Panc1 (cell line): ENCODE data around the gene MPO. TPM values are rescaled to one million over a fixed set of nuclear protein-coding genes. Genes with fewer than 3 reads are reported as not detected.

Source experiments
- ATAC-seq: fragments of 200-7000 bp; cut with Tn5 transposase; 2 replicates; pipeline ENCODE4 v1.9.1; 2020; ENCODE audit warnings: mild to moderate bottlenecking, moderate library complexity
- BruUV-seq: library from RNA; stranded (reverse); fragments of 400-500 nt; replicated peaks from 2 replicates; lab custom pipeline; 2021; lab: Mats Ljungman, UMichigan
- CTCF ChIA-PET: fragments of 300-600 bp; sonication (Branson Sonifier 250); formaldehyde crosslinking; loops from one replicate; lab custom pipeline; 2022; ENCODE audit warnings: antibody characterized with exemption; lab: Charles Lee
- POLR2A ChIA-PET: fragments of 300-600 bp; sonication (Branson Sonifier 250); formaldehyde crosslinking; loops from one replicate; lab custom pipeline; 2022; ENCODE audit warnings: antibody characterized with exemption; lab: Charles Lee
- DNase-seq: peaks from one replicate; pipeline ENCODE4 v3.0.0-alpha.2; 2010; ENCODE audit warnings: low read depth, low spot score
- H3K27ac ChIP-seq: 2 replicates; pipeline ENCODE4 v1.5.1; 2011; ENCODE audit warnings: mild to moderate bottlenecking, low read length, inconsistent platforms
- H3K27me3 ChIP-seq: fragments of 200-500 bp; sonication (Bioruptor generic); 2 replicates; pipeline ENCODE4 v1.6.0; 2014; ENCODE audit warnings: low read length, inconsistent platforms; ENCODE audit not compliant: control insufficient read depth, insufficient read depth
- H3K36me3 ChIP-seq: fragments of 200-500 bp; sonication (Bioruptor generic); 2 replicates; pipeline ENCODE4 v1.5.1; 2014; ENCODE audit warnings: inconsistent platforms, mild to moderate bottlenecking, low read length, moderate library complexity; ENCODE audit not compliant: control insufficient read depth, insufficient read depth
- H3K4me1 ChIP-seq: 2 replicates; pipeline ENCODE4 v1.5.1; 2011; ENCODE audit warnings: inconsistent platforms, mild to moderate bottlenecking, low read length, moderate library complexity; ENCODE audit not compliant: control insufficient read depth, insufficient read depth
- H3K4me3 ChIP-seq, 2 experiments: 2 replicates each; pipeline ENCODE4 v1.5.1; 2011 to 2012; ENCODE audit warnings: low read depth in 2 of 2, low read length in 2 of 2, mild to moderate bottlenecking in 2 of 2, inconsistent platforms in 1 of 2, moderate library complexity in 1 of 2
- H3K9me3 ChIP-seq: fragments of 200-500 bp; sonication (Bioruptor generic); 2 replicates; pipeline ENCODE4 v1.5.1; 2014; ENCODE audit warnings: low read depth, mild to moderate bottlenecking, inconsistent platforms, low read length, moderate library complexity; ENCODE audit not compliant: control insufficient read depth, insufficient read depth
- CTCF ChIP-seq: fragments of 450-650 bp; IDR thresholded peaks from 2 replicates; pipeline ENCODE4 v1.5.1; 2017; ENCODE audit warnings: mild to moderate bottlenecking
- POLR2AphosphoS5 ChIP-seq: IDR thresholded peaks from 2 replicates; pipeline ENCODE4 v1.6.1; 2012; ENCODE audit warnings: mild to moderate bottlenecking, low read depth, low read length, moderate library complexity
- REST ChIP-seq, 2 experiments: IDR thresholded peaks; 2 replicates each; pipeline ENCODE4 v1.6.1; 2011 to 2012; ENCODE audit warnings: low read depth in 2 of 2, control low read depth in 1 of 2, low read length in 1 of 2, mild to moderate bottlenecking in 1 of 2, moderate library complexity in 1 of 2; ENCODE audit not compliant: insufficient read depth in 1 of 2
- SIN3A ChIP-seq: IDR thresholded peaks from 2 replicates; pipeline ENCODE4 v1.6.1; 2012; ENCODE audit warnings: low read depth, mild to moderate bottlenecking, low read length, moderate library complexity, borderline replicate concordance; ENCODE audit not compliant: insufficient read depth
- TCF7L2 ChIP-seq: IDR thresholded peaks from 2 replicates; pipeline ENCODE4 v1.6.1; 2011; ENCODE audit warnings: mild to moderate bottlenecking, low read depth, low read length, inconsistent platforms
- in situ Hi-C: cut with HindIII; loops from 2 replicates; pipeline ENCODE4 v1.10.0; 2016; ENCODE audit warnings: low sequenced_read_pairs, low pct_unique_long_range_greater_than_20kb
- intact Hi-C: fragments of 100-400 bp; cut with micrococcal nuclease; formaldehyde crosslinking; loops from one replicate; pipeline ENCODE4 v1.10.0; 2022; ENCODE audit not compliant: unreplicated experiment
- total RNA-seq: library from RNA; stranded (reverse); gene quantifications from one replicate; pipeline ENCODE4 v1.2.1, GENCODE V29; 2021; ENCODE audit not compliant: unreplicated experiment

Gene MPO
- total RNA-seq, 1 experiment from 2014 or later: not detected

GRCh38 chr17:58269557-58270291 is 11.0 kb downstream of the MPO start:
- no peak overlapping the region for H3K27ac ChIP-seq
- no peaks in the 10 kb centered on the region for H3K9me3 ChIP-seq
- in situ Hi-C loops (no loop called here), intact Hi-C loops (no loop called here)
- CTCF ChIA-PET: no interaction called here
- TF ChIP-seq SIN3A: no peak
- TF ChIP-seq CTCF: no peak
- no peak for TF ChIP-seq POLR2AphosphoS5
- no peak for TF ChIP-seq REST (IDR thresholded peaks at IDR 0.05; ENCODE audit: insufficient read depth in 1 of 2, low read depth in 2 of 2, low read length in 1 of 2)
- no peak for TF ChIP-seq TCF7L2
- no peak overlapping the region for H3K4me3 ChIP-seq
- POLR2A ChIA-PET: no interaction called here
- BruUV-seq: no TSS peak
- no peaks in the 10 kb centered on the region for H3K36me3 ChIP-seq
- DNase-seq: no peak
- no peaks in the 10 kb centered on the region; the same call in 1 of the 2 replicates for H3K27me3 ChIP-seq
- no peak for ATAC-seq
- H3K4me1 ChIP-seq: no peaks in the 10 kb centered on the region

- no peaks in the 10 kb centered on the region for H3K36me3 ChIP-seq
- no peak for ATAC-seq
- no peak overlapping the region for H3K4me3 ChIP-seq
- no peaks in the 10 kb centered on the region for H3K4me1 ChIP-seq
- ChIA-PET POLR2A (no interaction called here), CTCF (no interaction called here)
- H3K27me3 ChIP-seq: no peaks in the 10 kb centered on the region; the same call in none of the 2 replicates
- BruUV-seq: no TSS peak
- intact Hi-C loops (no loop called here), in situ Hi-C loops (no loop called here)
- TF ChIP-seq REST (IDR thresholded peaks at IDR 0.05; ENCODE audit: insufficient read depth in 1 of 2, low read depth in 2 of 2, low read length in 1 of 2) (no peak), CTCF (no peak), SIN3A (no peak), POLR2AphosphoS5 (no peak)
- DNase-seq: no peak
- H3K27ac ChIP-seq: no peak overlapping the region
- H3K9me3 ChIP-seq: no peaks in the 10 kb centered on the region
Measured at GRCh38 chr17:58268774-58269556, 11.8 kb downstream of the MPO start.
